ENCODE results near the gene KIAA0586. TPM values are rescaled to one million over a fixed set of nuclear protein-coding genes. Genes with fewer than 3 reads are reported as not detected.

Gene KIAA0586
- total and polyA plus RNA-seq, 2 donors (not counting 3 experiments of a cell fraction or from before 2014, with no cell fraction given): 7.4 to 25.9 TPM

DNA sequence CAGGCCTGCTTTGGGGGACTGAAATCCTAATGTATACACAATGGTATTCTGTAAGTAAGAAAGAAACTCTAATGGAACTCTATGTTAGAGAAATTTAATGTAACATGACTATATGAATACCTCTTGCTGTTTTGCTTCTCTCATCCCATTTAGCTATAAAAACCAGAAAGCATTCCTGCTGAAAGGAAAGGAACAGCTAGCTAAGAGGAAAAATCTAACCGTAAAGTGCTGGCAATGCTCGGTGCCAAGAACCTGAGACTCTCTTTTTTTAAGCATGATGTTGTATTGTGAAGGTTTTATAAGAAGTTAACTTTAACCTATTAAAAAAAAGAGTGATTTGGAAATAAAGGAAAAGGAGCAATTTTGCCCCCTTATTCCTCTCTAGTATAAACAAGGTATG is 134.6 kb downstream of the KIAA0586 start:
- DNase-seq (ENCODE audit: low read depth, low spot score) (no peak), FAIRE-seq (no peak)
- Histone ChIP-seq H4K20me1 (replicated peaks; ENCODE audit: control insufficient read depth, extremely low read depth, insufficient read depth, low read length) (no peaks in the 10 kb centered on the region), H3K36me3 (ENCODE audit: control insufficient read depth in 2 of 2, extremely low read depth in 1 of 2, insufficient read depth in 2 of 2, low read length in 2 of 2) (no peaks in the 10 kb centered on the region), H3K27ac (ENCODE audit: insufficient read depth, low read depth, low read length) (no peak overlapping the region), H3K9me1 (replicated peaks; ENCODE audit: control insufficient read depth, extremely low read depth, insufficient read depth, low read length) (no peaks in the 10 kb centered on the region), H3K4me2 (ENCODE audit: insufficient read depth, low read length) (no peak overlapping the region), H3K4me1 (ENCODE audit: control insufficient read depth, extremely low read depth, insufficient read depth, low read length) (peaks cover 4% of the 10 kb centered on the region), H3K79me2 (ENCODE audit: control insufficient read depth, insufficient read depth, low read length) (no peaks in the 10 kb centered on the region), H2AFZ (ENCODE audit: low read depth, low read length) (no peak overlapping the region), H3K9ac (replicated peaks; ENCODE audit: extremely low read depth, insufficient read depth, low read length) (no peak overlapping the region), H3K9me3 (replicated peaks; ENCODE audit: control insufficient read depth, insufficient read depth, low read length) (no peaks in the 10 kb centered on the region), H3K4me3 (replicated peaks in 1 of 3; ENCODE audit: insufficient read depth in 1 of 3, low read depth in 1 of 3, low read length in 3 of 3) (no peak overlapping the region), H3K27me3 (ENCODE audit: control insufficient read depth in 2 of 2, insufficient read depth in 2 of 2, low read length in 2 of 2) (no peaks in the 10 kb centered on the region)
- dilution Hi-C loops (cut with MboI; ENCODE audit: extremely low pct_ligation_motif_present, low sequenced_read_pairs): no loop called here
- TF ChIP-seq, protein P1, sequence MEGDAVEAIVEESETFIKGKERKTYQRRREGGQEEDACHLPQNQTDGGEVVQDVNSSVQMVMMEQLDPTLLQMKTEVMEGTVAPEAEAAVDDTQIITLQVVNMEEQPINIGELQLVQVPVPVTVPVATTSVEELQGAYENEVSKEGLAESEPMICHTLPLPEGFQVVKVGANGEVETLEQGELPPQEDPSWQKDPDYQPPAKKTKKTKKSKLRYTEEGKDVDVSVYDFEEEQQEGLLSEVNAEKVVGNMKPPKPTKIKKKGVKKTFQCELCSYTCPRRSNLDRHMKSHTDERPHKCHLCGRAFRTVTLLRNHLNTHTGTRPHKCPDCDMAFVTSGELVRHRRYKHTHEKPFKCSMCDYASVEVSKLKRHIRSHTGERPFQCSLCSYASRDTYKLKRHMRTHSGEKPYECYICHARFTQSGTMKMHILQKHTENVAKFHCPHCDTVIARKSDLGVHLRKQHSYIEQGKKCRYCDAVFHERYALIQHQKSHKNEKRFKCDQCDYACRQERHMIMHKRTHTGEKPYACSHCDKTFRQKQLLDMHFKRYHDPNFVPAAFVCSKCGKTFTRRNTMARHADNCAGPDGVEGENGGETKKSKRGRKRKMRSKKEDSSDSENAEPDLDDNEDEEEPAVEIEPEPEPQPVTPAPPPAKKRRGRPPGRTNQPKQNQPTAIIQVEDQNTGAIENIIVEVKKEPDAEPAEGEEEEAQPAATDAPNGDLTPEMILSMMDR (IDR thresholded peaks at IDR 0.05; ENCODE audit: extremely low read depth in 1 of 2, insufficient read depth in 1 of 2, low read depth in 1 of 2, low read length in 2 of 2): no peak
- TF ChIP-seq POLR2A (IDR thresholded peaks at IDR 0.05; ENCODE audit: low read depth, low read length) (no peak), MYC (IDR thresholded peaks at IDR 0.05; ENCODE audit: low read depth, low read length) (no peak), FOS (IDR thresholded peaks at IDR 0.05; ENCODE audit: borderline replicate concordance, insufficient read depth, low read length) (no peak), JUN (IDR thresholded peaks at IDR 0.05; ENCODE audit: borderline replicate concordance, insufficient read depth, insufficient read length, low read depth) (no peak)
- TF ChIP-seq, protein P2, sequence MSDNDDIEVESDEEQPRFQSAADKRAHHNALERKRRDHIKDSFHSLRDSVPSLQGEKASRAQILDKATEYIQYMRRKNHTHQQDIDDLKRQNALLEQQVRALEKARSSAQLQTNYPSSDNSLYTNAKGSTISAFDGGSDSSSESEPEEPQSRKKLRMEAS (IDR thresholded peaks at IDR 0.05; ENCODE audit: insufficient read depth, insufficient read length): no peak
- intact Hi-C loops (cut with micrococcal nuclease): no loop called here
- ChIA-PET CTCF (interaction anchor here (1.7 kb wide), 1 partner anchor 9 kb away, joined by 5 read pairs; no protein-coding TSS in a partner anchor), POLR2A (no interaction called here)
- no TSS peak for BruUV-seq (replicated peaks)

DNA sequence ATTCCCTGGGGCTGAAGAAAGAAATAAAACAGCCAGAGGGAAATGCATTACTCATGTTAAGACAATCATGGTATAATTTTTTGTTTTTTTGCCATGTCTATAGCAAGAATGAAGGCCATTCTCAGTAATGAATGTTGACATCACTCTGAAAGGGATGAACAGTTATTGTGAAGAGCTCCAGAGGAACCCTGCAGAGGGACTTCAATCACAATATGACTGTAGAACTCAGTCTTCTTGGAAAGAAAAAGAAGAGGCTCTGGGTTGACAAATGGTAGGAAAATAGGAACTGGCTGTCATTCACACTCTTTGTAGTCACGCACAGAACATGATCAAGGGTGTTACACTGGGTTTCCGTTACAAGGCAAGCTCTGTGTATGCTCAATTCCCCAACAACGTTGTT is 136.5 kb downstream of the KIAA0586 start:
- H3K4me1 ChIP-seq (ENCODE audit: control insufficient read depth, extremely low read depth, insufficient read depth, low read length): peaks cover 4% of the 10 kb centered on the region
- ChIA-PET CTCF (interaction anchor here (1.7 kb wide), 1 partner anchor 11 kb away, joined by 5 read pairs; no protein-coding TSS in a partner anchor), POLR2A (no interaction called here)
- TF ChIP-seq EZH2 (IDR thresholded peaks at IDR 0.05; ENCODE audit: borderline replicate concordance, low read depth, low read length, severe bottlenecking): no peak
- TF ChIP-seq, protein P1 (IDR thresholded peaks at IDR 0.05; ENCODE audit: extremely low read depth in 1 of 2, insufficient read depth in 1 of 2, low read depth in 1 of 2, low read length in 2 of 2): no peak
- TF ChIP-seq POLR2A (IDR thresholded peaks at IDR 0.05; ENCODE audit: low read depth, low read length): no peak
- TF ChIP-seq, protein P2 (IDR thresholded peaks at IDR 0.05; ENCODE audit: insufficient read depth, insufficient read length): no peak
- no peak overlapping the region for H3K9ac ChIP-seq (replicated peaks; ENCODE audit: extremely low read depth, insufficient read depth, low read length)
- dilution Hi-C loops (cut with MboI; ENCODE audit: extremely low pct_ligation_motif_present, low sequenced_read_pairs) (no loop called here), intact Hi-C loops (cut with micrococcal nuclease) (no loop called here)
- no peak for DNase-seq (ENCODE audit: low read depth, low spot score)
- no peaks in the 10 kb centered on the region for H3K36me3 ChIP-seq (ENCODE audit: control insufficient read depth in 2 of 2, extremely low read depth in 1 of 2, insufficient read depth in 2 of 2, low read length in 2 of 2)
- no peak overlapping the region for H2AFZ ChIP-seq (ENCODE audit: low read depth, low read length)
- H3K79me2 ChIP-seq (ENCODE audit: control insufficient read depth, insufficient read depth, low read length): no peaks in the 10 kb centered on the region
- FAIRE-seq: no peak
- no peak overlapping the region for H3K4me3 ChIP-seq (replicated peaks in 1 of 3; ENCODE audit: insufficient read depth in 1 of 3, low read depth in 1 of 3, low read length in 3 of 3)
- H3K4me2 ChIP-seq (ENCODE audit: insufficient read depth, low read length): no peak overlapping the region
- BruUV-seq (replicated peaks): no TSS peak
- H3K27ac ChIP-seq (ENCODE audit: insufficient read depth, low read depth, low read length): no peak overlapping the region
- H3K9me1 ChIP-seq (replicated peaks; ENCODE audit: control insufficient read depth, extremely low read depth, insufficient read depth, low read length): no peaks in the 10 kb centered on the region
- H3K9me3 ChIP-seq (replicated peaks; ENCODE audit: control insufficient read depth, insufficient read depth, low read length): no peaks in the 10 kb centered on the region
- H4K20me1 ChIP-seq (replicated peaks; ENCODE audit: control insufficient read depth, extremely low read depth, insufficient read depth, low read length): no peaks in the 10 kb centered on the region
- H3K27me3 ChIP-seq (ENCODE audit: control insufficient read depth in 2 of 2, insufficient read depth in 2 of 2, low read length in 2 of 2): no peaks in the 10 kb centered on the region
